Measurements from ENCODE around the gene SEPTIN10.
"Not testable (repeated sequence)": the region's sequence is repeated elsewhere in the genome, so short reads cannot be mapped to it uniquely, and the experiment has no call there.

SEPTIN10 gene

DNA sequence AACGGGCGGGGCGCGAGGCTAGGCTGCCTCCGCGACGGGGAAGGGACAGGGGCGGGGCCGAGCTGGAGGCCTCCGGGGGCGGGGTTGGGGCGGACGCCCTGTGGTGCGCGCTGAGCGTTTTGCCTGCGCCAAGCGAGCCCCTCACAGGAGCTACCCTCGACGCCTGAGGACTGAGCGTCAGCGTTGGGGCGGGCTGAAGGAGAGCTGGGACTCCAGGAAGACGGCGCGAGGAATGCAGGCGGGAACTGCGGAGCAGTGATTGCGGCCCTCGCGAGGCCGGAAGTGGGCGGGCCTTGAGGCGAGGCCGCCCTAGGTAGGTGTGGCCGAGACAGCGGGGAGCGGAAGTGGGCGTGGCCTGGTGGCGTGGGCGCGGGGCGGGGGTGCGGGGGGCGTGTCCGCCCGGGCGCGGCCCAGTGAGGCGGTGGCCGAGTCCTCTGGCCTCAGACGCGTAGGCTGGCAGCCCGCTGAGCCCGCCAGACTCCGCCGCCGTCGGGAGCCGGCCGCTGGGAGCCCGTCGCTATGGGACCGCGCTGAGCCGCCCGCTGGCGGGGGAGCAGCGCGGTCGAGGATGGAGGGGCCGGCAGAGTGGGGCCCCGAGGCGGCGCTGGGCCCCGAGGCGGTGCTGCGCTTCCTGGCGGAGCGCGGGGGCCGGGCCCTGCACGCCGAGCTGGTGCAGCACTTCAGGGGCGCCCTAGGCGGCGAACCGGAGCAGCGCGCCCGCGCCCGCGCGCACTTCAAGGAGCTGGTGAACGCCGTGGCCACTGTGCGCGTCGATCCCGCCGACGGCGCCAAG lies at the start of gene SEPTIN10, which contains the start of gene SOWAHC:
Gene SEPTIN10 (minus strand): TSS at position 45 of the 793 bp plus-strand sequence. CDS start 139 bp downstream, outside the sequence.
Gene SOWAHC (plus strand): TSS at position 443 of the 793 bp plus-strand sequence. CDS start 126 bp downstream, at position 569.
- peak; percentile 71 to 78 for DNase-seq

DNA sequence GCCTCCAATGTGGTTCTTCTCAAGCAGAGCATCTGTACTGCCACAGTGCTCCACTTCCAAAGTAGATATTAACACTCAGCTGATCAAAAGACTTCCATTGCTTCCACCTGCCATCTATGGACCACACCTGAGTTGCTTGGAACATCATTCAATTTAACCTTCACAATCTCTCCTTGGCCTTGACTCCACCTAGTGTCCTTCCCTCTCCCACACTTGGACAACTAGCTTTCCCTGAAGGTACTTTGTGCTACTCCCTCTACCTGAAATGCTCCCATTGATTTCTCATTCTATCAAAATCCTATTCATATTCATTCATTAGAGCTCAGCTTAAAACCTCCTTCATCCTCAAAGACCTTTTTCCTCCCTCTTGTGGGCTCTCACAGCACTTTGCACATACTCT lies 49.1 kb upstream of the SEPTIN10 start:
- no peak for DNase-seq

DNA sequence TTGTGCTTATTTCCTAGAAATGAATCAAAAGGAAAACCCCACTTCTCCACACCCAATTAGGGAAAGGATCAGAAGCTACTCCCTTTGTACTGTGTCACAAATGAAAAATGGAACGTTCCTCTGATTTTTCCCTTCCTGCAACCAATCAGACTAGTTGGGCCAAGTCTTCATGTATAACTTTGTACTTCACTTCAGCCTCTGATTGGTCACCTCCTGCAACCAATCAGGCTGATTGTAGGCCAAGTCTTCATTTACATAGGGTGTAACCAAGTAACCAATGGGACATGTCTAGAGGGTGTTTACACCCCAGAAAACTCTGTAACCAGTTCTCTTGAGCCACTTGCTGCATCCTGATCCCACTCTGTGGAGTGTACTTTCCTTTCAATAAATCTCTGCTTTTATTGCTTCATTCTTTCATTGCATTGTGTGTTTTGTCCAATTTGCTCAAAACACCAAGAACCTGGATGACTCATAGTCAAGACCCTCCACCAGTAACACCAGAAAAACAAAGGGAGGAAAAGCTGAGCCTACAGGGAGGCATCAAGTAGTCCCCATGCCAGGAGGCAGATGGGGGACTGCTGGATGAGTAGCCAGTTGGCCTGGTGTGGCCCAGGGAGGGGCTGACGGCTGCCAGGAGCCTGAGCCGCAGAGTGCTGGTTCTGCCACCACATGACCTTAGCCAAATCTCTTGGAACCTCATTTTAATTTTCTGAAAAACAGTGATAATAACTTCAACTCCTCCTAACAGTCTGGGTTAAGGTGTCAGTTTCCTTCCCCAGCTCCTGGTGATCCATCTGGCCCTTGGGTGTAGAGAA lies 46.5 kb upstream of the SEPTIN10 start:
- DNase-seq, result no peak

DNA sequence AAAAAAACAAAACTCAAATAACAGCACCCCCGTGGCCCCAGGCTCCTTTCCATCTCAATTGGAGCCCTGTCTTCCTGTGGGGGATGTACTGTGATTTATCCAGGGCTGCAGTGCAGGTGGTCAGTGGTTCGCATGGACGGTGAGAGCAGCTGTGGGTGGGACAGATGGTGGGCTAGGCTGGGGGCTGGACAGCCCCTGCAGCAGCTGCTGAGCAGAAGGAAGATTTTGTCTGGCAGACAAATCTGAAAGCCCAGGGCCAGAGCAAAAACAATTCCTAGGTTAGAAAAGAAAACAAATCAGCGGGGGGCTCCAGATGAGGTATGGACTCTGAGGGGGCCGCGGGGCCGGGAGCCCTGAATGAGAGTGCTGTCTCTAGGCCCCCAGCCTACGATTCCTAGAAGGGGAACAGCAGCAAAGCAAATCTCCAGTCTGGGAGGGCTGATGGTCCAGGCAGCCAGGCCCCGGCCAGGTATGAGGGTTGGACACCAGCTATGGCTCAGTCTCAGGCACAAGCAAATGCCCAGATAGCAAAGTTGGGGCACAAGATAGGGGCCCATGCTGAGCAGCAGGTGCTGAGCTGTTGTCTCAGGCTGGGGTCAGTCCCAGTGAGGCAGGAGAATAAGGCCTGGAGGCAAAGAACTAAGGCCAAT lies 45.8 kb upstream of the SEPTIN10 start:
- DNase-seq, result no peak

DNA sequence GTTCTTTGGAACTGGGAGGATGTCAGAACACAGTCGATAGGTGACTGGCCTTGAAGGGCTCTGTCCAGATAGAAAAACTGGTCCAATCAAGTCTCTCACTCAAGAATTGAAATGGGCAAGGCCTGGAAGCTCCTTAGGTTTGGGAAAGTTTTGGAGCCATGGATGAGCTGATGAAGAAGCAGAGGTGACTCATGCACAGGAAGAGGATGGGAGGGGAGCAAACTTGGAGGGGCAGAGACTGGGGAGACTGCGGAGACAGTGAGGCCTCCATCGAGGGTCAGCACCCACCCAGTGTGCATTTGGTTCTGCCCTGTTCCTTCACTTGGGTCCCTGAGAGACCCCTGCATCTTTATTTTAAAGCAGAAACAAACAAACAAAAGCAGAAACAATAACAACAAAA lies 41.5 kb upstream of the SEPTIN10 start:
- no peak for DNase-seq

DNA sequence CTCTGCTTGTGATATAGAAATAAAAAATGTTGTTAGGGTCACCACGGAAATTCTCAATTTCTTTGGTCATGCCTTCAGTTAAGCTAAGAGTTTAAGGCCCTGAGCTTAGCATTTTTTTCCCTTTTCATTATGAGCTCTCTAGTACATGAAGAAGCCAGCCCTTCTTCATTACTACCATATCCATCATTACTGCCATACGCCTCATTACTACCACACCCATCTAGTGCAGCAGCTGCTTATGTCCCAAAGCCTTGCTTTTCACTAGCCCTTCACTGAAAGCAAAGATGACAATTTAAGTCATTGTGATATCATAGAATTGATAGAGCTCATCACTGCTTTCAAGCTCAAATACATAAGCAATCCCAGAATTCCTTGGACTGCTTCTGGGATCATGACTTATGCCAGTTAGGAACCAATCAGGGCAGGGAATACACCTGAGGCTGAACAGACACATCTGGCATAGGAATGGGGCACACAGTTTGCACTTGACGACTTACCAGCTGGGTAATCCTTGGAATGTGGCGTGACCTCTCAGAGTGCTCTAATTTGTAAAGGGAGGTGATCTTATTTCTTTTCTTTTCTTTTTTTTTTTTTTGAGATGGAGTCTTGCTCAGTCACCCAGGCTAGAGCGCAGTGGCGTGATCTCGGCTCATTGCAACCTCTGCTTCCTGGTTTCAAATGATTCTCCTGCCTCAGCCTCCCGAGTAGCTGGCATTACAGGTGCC lies 40.7 kb upstream of the SEPTIN10 start:
- DNase-seq, result no peak

DNA sequence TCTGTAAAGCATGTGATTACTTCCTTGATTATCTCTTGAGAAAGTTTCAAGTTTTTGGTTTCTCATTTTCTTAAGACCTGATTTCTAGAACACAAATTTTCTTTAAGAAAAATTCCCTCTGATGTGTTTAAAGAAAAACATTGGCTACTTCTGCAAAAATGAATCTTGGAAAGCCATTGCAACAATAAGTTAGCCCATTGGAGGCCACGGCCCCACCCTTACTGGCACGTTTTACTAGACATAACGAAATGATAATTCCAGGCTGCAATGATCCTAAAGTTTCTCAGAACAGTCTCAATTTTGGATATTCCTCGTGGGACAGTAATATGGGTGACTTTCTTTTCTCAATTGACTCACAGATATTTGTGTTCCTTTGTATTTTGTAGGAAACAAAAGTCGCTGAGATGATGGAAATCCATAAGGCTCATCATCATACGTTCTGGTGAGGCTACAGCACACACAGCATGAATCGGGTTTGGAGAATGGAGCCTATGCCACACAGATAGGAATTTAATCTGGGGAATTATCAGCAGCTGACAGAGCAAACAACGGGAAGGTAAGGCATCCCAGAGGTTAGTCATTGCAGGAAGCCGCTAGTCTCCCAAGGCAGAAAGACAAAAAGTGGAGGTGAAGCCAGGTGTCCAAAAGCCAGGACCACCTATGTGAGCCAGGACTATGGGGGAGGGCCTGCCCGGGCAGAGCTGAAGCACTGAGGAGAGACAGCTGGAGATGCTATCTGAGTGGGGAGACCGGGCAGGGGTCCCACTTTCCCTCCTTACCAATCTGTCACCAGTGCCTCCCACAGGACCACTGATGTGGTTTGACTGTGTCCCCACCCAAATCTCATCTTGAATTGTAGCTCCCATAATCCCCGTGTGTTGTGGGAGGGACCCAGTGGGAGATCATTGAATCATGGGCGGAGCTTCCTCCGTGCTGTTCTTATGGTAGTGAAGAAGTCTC lies 36.2 kb upstream of the SEPTIN10 start:
- DNase-seq, result no peak

DNA sequence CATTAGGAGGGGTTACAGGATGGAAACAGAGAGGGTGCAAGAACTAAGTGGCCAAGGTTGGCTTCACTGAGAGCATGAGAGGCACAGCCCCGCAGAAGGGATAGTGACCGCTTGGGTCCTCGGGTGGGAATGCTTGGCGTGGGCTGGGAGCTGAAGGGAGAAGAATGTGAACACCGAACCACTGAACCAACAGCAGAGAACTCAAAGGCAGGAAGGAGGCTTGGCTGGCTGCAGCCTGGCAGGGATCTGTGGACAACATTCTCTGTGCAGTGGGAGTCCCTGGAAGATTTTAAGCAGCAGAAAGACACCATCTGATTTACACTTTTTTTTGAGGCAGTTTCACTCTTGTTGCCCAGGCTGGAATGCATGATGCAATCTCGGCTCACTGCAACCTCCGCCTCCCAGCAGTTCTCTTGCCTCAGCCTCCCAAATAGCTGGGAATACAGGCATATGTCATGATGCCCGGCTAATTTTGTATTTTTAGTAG lies 34.3 kb upstream of the SEPTIN10 start:
- no peak for DNase-seq

DNA sequence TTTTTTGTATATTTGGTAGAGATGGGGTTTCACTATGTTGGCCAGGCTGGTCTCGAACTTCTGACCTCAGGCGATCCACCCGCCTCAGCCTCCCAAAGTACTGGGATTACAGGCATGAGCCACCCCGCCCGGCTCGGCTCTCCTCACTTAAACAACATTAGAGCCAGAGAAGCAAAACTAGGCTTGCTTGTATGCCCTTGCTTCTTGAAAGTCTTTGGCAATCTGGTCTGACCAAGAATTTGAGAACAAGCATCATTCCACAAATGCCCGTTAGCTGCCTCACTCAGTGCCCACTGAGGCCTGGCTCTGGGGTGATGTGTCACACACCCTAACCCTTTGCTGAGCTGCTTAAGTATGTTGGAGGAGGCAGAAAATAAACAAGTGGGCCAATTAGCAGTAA lies 33.9 kb upstream of the SEPTIN10 start:
- no peak for DNase-seq

DNA sequence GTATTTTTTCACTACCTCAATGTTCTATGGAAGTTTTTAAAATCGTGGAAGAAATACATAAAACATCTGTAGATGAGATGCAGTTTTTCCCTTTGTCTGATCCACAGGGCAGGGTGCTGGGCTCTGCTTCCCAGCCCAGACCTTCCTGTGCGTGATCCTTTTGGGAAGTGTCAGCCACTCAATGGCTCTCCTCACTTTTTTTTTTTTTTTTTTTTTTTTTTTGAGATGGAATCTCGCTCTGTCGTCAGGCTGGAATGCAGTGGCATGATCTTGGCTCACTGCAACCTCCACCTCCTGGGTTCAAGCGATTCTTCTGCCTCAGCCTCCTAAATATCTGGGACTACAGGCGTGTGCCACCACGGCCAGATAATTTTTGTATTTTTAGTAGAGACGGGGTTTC lies 33.2 kb upstream of the SEPTIN10 start:
- DNase-seq, result no peak

DNA sequence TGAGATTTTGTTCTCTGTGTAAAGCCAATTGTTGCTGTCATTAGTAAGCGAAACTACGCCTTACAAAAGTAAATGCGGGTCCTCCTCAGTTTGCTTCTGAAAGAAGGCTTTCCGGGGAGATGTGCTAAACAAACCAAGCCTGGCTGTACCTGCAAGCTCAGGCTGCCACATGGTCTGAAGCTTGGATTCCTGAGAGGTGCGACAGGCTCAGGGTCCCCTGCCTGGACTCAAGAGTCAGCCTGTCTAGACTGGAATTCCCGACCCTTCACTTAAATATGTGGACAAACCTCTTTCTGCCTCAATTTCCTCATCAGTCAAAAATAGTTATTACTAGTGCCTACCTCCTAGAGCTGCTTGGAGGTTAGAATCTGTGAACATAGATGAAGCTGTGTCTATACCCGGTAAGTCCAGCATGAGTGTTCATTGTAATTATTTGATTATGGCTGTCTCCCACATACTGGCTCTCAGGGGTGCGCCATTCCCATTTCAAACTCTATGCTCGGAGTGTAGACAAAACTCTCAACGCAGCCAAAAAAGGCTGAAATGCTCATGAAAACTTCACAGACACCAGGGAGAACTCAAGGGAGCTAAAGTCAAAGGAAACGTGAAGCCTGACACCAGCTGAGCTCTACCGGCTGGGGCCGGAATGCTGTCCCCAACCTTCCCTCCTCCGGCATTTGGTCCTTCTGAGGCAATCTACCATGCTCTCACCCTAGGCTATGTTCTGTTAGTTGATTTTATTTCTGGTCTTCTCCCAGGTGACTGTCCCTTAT lies 31.8 kb upstream of the SEPTIN10 start:
- DNase-seq, result no peak

DNA sequence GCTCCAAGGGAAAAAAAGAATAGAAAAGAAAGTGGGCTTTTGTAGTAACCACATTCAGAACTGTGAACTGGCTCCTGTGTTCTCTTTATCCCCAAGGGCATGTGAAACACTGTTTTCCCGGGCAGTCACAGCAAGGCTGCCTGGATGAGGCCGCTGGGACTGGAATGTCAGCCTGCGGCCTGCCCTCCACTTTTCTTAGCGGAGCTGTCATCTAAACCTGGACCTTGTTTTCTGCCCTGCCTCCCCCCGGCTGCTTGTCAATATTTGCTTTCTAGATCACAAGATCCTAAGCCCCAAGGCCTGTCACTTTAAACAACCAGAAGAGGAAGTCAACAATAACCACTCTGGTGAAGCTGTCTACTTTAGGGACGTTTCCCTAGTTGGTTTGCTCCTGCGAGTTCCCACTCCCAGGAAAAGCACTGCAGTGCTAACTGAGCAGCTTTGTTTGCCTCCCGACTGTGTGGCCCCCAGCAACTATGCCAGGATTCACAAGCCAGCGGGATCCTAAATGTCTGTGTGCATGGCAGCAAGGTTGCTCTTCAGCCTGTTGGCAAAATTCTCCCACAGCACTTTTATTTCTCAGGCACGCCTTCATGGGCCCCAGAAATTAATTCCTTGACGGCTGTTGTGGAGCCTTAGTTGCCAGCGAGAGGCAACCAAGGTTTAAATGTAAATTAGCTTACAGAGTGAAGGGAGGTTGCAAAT lies 31.0 kb upstream of the SEPTIN10 start:
- no peak for DNase-seq

DNA sequence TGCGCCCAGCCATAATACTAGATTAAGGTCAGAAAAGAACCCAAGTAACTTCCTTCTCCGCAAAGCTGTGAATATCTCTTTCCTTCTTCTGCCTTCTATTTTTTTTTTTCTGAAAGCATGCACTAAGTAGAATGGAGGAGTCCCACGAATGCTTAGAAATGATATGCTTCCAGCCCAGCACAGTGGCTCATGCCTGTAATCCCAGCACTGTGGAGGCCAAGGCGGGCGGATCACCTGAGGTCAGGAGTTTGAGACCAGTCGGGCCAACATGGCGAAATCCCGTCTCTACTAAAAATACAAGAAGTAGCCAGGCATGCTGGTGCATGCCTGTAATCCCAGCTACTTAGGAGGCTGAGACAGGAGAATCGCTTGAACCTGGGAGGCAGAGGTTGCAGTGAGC lies 26.2 kb upstream of the SEPTIN10 start:
- not testable (repeated sequence) for DNase-seq

DNA sequence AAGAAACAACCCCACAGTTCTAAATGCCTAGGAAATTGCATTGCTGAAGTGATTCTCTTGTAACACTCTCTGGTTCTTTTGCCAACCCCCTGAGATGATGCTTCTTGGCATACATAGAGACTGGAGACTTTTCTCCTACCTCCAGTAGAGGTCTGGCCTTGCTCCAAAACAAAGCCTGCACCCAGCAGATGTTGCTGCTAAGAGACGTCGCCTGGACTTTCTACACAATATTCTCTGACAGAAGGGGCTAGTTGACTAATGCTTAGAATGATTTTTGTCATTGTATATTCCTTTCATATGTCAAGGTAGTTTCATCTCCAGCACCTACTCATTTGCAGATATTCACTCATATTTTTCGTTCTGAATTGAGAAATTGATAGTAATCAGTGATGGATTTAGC lies 25.0 kb upstream of the SEPTIN10 start:
- no peak for DNase-seq

DNA sequence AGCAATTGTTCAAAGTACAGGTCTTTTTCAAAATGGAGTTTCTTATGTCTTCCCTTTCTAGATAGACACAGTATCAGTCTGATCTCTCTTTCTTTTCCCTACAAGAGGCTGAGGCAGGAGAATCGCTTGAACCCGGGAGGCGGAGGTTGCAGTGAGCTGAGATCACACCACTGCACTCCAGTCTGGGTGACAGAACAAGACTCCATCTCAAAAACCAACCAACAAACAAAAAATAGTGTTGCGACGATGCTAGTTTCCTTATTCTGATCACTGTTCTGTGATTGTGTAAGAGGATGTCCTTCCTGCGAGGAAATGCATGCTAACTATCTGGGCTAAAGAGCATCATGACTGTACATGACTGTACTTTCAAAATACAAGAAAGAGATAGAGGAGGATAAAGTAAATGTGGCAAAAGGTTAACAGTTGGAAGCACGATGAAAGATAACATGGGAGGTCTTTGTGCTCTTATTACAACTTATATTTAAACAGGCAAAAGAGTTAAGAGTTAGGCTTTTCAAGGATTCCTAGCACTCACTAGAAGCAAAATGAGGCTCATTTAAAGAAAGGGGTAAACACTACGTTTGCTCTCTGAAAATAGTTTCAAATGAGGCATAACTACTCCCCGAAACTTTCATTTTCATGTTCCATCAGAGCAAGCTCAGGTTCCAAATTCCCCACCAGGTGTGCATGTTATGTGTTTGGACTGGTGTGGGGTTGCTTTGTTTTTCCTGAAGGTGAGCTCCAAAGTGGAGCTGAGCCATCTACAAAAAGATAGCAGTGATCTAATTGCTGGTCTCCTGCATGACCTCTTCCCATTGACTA lies 24.2 kb upstream of the SEPTIN10 start:
- DNase-seq, result no peak

DNA sequence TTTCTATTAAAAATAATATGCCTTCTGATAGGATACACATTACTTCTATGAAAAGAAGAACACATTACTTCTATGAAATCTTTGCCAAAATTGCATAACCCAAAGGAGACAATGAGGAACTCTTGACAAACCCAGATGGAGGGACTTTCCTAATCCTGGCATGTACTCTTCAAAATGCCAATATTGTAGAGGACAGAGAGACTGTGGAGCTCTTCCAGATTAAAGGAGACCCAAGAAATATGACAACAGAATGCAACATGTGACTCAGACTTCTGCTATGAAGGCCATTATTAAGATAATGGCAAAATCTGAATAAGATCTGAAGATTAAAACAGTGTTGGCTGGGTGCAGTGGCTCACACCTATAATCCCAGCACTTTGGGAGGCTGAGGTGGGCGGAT lies 22.6 kb upstream of the SEPTIN10 start:
- no peak for DNase-seq

DNA sequence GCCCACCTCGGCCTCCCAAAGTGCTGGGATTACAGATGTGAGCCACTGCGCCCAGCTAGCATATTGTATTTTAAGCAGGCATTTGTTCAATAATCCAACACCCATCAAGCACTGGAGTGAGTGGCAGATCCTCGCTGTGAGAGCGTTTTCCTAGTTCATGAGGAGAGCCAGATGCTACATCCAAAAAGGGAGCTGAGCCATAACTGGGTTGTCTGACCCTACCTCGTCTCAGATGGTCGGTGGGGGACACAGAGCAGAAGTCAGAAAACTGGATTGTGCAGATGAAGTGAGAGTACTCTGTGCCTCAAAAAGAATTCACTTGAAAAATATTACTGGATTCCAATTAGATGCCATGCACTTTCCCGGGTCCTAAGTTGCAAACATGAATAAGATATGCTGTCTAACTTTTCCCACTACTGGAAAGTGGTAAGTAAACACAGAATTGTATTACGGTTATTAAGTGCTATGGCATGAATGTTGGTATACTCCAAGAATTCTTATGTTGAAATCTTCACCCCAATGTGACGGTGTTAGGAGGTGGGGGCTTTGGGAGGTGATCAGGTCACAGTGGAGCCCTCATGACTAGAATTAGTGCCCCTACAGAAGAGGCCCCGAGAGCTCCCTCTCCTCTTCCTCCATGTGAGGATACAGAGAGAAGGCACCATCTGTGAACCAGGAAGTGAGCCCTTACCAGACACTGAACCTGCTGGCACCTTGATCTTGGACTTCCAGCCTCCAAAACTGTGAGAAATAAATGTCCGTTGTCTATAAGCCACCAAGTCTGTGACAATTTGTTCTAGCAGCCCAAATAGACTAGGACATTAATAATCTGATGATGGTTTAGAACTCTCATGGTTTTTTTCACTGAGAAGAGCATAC lies 21.9 kb upstream of the SEPTIN10 start:
- DNase-seq, result no peak

Data from stimulated activated CD4-positive, alpha-beta T cell treated with anti-CD3 and anti-CD28 coated beads, Interleukin-4, amount 100 ng/mL, for 4 hours (primary cell).